NCI-H526 (cell line): ENCODE results near the gene MYO3B.
"Not testable (repeated sequence)": the region's sequence is repeated elsewhere in the genome, so short reads cannot be mapped to it uniquely, and the experiment has no call there.

Source experiments
- DNase-seq, 2 experiments: peaks; one replicate each; lab custom pipeline; 2025; lab: John Stamatoyannopoulos, UW

MYO3B gene

GRCh38 chr2:170432823-170433222, 254.9 kb downstream of the MYO3B start:
- no peak for DNase-seq

- DNase-seq: no peak
These were observed 255.5 kb downstream of the MYO3B start for GRCh38 chr2:170433448-170433847.

GRCh38 chr2:170434396-170434795, 256.4 kb downstream of the MYO3B start:
- not testable (repeated sequence) for DNase-seq

- no peak for DNase-seq
These were observed 257.1 kb downstream of the MYO3B start for GRCh38 chr2:170434900-170435621.

- DNase-seq: no peak
These were observed 258.4 kb downstream of the MYO3B start for GRCh38 chr2:170436077-170436943.

- no peak for DNase-seq
These were observed 268.1 kb downstream of the MYO3B start for GRCh38 chr2:170446078-170446477.

- no peak for DNase-seq
These were observed 271.1 kb downstream of the MYO3B start for GRCh38 chr2:170449034-170449433.

GRCh38 chr2:170454471-170455372, 276.8 kb downstream of the MYO3B start:
- no peak for DNase-seq

- DNase-seq: no peak
These were observed 277.9 kb downstream of the MYO3B start for GRCh38 chr2:170455617-170456426.

- DNase-seq: no peak
These were observed 279.0 kb downstream of the MYO3B start for GRCh38 chr2:170456914-170457313.

GRCh38 chr2:170457742-170458141, 279.8 kb downstream of the MYO3B start:
- DNase-seq: no peak

GRCh38 chr2:170461889-170462288, 283.9 kb downstream of the MYO3B start:
- peak in 1 of 2 experiments; percentile 15 for DNase-seq

- no peak for DNase-seq
These were observed 284.7 kb downstream of the MYO3B start for GRCh38 chr2:170462433-170463205.

GRCh38 chr2:170463206-170463537, 285.2 kb downstream of the MYO3B start:
- DNase-seq: no peak

GRCh38 chr2:170464268-170464667, 286.3 kb downstream of the MYO3B start:
- DNase-seq: no peak

- no peak for DNase-seq
These were observed 287.3 kb downstream of the MYO3B start for GRCh38 chr2:170465241-170465640.

- DNase-seq: no peak
These were observed 288.7 kb downstream of the MYO3B start for GRCh38 chr2:170466632-170467031.

- no peak for DNase-seq
These were observed 289.8 kb downstream of the MYO3B start for GRCh38 chr2:170467568-170468422.

GRCh38 chr2:170468557-170468956, 290.6 kb downstream of the MYO3B start:
- DNase-seq: no peak

GRCh38 chr2:170472498-170472897, 294.6 kb downstream of the MYO3B start:
- not testable (repeated sequence) for DNase-seq
